ENCODE measurements around the gene PAX7.

The PAX7 gene

DNA sequence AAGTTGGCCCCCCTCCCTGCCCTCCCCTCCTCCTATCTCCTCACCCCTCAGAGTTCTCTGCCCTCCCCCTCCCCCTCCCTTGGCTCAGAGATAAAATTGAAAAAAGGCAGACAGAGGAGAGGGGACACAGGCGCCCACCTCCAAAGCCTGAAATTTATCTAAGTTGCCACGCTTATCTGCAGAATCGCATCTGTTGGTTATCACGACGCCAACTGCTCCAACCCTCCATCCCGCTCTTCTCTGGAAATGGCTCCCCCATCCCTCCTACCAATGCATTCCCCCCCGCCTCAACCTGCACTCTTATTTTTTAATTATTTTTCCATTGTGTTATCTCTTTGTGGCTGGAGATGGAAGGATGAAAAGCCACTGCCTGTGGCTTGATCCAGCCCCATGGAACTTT is 138.5 kb downstream of the PAX7 start:
- DNase-seq: no peak

DNA sequence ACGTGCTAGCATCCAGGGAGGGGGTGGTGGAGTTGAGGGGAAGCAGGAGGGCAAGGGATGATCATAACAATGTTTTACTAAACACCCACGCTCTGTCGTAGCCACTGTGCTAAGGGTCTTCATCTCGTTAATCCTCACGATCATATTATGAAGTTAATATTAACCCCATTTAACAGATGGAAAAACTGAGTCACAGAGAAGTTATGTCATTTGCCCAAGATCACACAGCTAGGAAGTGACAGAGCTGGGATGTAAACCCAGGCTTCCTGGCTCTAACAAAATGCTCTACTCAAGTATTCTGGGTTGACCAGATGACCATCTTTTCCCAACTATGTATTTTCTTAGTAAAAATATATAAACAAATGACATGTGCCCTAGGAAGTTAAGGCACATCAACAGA is 140.2 kb downstream of the PAX7 start:
- no peak for DNase-seq

DNA sequence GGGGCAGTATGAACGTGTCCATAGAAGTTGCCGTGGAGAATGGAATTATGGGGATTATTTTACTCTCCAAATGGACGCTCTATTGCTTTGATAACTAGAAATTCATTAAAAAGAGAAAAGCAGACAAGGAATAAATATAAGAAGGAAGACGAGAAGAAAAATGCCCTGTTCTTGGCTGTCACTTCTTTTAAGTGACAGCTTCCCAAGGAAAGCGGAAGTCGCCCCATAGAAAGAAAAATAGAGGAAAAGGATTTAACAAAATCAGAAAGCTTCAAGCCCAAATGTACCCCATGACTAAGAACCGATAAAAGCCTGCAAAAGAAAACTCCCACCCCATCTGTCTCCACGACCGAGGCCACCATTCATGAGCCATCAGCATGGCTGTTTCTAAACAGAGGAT is 143.1 kb downstream of the PAX7 start:
- no peak for DNase-seq

DNA sequence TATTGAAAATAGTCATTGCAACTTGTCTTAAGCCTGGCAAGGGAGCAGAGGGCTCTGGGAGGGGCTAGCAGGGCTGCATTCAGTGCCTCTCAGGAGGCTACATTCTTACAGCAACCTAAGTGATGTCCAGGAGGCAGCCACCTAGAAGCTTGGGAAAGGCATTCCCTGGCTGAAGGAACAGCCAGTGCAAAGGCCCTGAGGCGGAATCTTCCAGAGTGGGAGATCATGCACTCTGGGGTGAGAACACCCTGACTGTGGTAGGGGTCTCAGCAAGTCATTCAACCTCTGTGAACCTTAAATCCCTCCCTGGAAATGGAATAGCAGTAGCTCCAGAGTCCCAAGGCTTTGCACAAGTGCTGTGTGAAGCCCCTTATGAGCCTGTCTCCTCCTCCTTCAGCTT is 144.7 kb downstream of the PAX7 start:
- no peak for DNase-seq

DNA sequence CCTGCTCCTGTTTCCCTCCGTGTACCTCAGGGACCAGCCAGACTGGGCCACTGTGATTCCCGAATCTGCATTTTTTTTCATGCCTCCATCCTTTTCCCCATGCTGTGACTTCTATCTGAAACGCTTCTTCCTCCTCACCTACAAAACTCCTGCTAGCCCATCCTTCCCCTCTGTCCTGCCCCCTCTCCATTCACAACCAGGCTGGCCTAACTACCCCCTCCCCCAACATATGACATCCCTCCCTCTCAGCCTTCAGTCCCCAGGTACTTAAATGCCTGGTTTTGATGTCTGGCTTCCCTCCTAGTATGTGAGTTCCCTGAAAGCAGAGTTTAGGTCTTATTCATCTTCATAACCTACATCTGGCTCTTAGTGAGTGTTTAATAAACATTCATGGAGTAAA is 146.1 kb downstream of the PAX7 start:
- no peak for DNase-seq

DNA sequence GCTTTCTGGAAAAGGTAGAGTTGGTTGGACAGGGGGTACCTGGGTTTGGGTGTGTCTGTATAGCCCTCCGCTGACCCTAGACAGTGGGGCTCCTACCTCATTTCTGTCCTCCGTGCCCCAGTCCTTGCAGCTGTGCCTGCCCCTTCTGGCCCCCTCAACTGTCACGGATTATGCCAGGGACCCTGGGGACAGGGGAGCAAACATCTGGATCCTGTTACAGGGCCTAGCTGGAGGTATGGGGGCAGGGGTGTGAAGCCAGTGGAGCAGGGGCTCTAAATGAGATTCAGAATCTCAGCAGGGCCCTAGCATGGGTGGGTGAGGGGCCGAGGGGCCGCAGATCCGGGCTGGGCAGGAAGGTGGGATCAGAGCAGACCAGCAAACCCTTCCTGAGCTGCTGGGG is 147.8 kb downstream of the PAX7 start:
- DNase-seq: no peak

DNA sequence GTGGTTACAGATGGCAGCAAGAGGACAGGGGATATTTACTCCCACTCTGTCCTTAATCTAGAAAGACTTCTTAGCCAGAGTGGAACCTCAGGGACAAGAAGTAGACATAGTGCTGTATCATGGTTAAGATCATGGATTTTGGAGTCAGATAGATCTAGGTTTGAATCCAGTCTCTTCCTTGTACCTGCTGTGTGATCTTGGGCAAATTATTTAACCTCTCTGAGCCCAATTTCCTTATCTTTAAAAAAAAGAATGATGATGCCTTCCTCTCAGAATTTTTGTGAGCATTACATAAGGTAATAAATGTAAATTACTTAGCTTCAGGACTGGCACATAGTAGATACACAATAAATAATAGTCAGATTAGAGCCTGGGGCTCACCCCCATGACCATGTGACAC is 150.4 kb downstream of the PAX7 start:
- no peak for DNase-seq

DNA sequence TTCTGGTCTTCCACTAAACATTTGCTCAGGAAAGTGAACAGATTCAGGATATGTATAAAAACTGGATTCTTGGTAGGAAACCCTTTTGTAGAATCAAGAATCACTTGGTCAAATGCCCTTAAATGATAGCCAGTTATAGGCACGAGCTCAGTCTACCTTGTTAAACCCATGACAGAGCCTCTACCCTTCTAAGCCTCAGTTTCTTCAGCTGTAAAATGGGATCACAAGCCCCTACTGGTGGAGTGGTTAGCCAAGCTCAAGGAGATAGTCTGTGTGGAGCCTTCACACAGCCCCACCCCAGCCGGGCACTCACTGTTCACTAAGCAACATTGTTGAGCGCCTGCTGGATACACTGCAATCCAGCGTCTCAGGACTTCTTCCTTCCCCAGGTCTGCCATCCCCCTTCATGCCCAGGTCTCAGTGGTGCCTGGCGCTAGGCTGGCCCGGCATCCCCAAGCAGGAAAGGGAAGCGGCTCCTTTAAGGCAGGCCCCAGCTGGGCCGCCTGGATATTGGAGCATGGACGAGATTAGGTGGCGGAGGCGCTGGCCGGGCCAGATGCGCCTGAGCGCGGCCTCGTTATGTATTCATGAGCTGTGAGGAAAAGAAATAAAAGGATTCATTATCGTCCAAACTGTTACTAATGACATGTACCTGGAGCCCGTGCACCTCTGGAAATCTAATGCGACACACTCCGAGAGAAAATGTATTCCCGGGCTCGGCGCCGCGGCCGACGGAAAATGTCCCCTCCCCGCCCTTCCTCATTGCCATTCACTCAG is 153.2 kb downstream of the PAX7 start:
- no peak for DNase-seq

DNA sequence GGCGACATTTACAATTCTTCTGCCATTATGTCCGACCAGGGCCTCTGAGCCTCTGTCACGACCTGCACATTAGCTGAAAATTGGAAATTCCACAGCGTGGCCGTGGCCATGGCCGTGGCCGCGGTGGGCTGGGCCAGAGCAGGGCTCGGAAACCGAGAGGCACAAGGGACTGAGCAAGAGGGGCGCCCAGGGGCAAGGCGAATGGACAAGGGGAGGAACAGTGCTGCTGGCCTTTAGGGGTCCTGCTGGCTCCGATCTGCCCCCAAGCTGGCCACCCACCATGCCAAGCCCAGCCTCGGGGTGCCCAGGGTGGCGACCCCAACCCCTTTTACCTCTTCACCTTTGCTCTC is 153.8 kb downstream of the PAX7 start:
- no peak for DNase-seq

DNA sequence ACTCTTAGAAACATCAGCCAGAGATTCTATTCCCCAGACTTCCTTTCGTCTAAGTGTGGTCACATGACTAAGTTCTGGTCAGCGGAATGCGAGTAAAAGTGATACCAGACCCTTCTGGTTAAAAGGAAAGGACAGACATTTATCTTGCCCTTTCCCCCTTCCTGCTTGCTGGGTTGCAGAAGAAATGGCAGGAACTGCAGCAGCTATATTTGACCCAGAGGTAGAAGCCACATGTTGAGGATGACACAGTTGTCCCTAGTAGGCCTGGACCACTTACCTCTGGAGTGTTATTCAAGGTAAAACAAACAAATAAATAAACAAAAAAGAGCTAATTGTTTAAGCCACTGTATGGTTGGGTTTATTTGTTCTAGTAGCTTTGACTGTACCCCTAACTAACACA is 155.5 kb downstream of the PAX7 start:
- DNase-seq: no peak

DNA sequence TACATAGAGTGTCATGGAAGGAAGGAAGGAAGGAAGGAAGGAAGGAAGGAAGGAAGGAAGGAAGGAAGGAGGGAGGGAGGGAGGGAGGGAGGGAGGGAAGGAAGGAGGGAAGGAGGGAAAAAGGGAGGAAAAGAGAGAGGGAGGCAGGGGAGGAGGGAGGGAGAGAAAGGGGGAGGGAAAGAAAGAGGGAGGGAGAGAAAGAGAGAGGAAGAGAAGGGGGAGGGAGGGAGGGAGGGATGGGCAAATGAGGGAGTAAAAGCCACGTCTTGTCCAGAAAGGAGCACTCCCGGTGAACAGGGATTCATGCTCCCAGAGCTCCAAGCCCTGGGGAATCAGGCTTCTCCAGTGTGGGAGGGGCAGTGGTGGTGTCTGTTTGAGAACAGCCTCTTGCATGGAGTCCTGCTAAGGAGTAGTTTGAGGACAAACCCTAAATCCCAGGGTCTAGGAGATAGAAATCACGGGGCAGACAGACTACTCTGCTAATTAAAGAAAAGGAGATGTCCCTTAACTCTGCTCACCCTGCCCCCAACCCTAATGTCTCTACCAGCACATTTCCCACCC is 157.3 kb downstream of the PAX7 start:
- DNase-seq: no peak

DNA sequence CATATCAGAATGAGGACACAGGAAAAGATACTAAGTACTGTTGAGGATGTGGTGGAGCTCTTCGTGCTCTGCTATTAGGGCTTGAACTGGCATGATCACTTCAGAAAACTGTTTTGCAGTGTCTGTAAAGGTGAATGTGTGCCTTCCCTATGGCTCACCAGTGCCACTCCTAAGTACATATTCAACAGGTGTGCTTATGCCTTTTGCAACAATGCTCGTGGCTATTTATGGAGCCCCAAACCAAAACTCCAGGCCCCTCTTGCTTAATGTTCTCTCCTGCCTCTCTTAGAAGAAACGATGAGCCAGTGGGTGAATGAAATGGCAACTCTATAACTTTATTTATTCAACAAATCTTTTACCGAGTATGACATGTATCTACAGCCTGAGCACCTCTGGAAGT is 158.6 kb downstream of the PAX7 start:
- DNase-seq: no peak

DNA sequence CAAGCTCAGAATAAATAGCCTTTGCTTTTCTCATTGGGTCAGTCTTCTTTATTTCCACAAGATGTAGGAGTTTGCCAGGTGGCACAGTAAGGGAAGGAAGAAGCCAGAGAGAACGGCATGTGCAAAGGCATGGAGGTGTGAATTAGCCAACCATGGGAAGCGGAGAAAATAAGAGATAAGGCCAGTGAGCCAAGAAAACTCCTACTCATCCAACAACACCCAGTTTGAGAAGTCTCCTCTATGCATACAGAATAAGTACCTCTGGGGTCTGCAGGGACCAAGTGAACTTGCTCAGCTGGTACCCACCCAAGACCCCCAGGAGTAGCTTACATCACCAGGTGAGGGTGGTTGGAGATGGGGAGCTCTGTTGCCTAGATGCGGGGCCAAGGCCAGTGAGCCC is 162.1 kb downstream of the PAX7 start:
- no peak for DNase-seq

DNA sequence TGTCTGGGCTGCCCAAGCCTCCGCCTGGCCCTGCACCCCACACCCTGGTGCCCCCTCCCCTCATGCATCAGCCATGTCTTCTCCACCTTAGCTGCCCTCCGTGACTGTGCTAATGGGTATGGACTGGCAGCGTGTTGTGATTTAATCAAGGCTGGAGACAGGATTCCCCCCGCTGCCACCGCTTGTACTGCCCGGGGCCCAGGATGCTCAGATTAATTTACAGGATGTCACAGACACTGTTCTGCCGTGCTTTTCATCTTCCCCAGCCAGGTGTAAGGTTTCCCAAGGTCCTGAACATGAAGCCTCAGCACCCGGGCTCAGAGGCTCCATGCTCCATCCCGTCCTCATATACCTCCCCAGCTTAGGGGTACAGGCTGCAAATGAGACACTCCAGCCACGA is 162.5 kb downstream of the PAX7 start:
- no peak for DNase-seq

DNA sequence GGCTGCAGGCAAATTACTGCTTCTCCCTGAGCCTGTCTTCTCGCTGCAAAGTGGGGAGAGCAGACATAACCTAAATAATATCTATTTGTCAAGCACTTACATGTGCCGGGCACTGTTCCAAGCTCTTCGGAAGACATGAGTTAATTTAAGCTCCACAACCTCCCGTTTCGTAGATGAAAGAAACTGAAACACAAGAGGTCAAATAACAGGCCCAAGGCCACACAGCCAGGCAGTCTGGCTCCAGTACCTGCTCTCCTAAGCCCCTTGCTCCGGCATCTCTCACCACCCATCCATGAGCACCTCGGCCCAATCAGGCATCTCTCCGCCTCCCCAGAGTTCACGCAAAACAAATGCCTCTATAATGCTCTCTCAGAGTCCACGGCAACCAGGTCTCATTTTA is 163.4 kb downstream of the PAX7 start:
- DNase-seq: no peak

DNA sequence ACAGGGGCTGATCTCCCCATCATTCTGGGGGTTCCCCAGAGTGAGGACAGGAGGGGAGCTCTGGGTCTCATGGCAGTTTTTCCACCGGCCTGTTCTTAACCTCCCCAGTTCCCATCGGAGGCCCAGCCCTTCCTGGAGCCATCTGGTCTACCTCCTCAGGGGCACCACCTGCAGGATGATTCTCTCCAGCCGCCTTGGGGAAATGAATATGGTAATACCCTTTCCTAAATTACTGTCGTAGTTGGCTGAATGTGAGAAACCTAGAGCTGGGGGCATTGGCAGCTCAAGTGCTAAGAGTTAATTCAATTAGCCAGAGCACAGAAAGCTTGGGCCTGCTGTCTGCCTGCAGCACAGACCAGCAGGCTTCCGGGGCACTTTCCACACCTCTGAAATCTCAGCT is 163.9 kb downstream of the PAX7 start:
- no peak for DNase-seq

DNA sequence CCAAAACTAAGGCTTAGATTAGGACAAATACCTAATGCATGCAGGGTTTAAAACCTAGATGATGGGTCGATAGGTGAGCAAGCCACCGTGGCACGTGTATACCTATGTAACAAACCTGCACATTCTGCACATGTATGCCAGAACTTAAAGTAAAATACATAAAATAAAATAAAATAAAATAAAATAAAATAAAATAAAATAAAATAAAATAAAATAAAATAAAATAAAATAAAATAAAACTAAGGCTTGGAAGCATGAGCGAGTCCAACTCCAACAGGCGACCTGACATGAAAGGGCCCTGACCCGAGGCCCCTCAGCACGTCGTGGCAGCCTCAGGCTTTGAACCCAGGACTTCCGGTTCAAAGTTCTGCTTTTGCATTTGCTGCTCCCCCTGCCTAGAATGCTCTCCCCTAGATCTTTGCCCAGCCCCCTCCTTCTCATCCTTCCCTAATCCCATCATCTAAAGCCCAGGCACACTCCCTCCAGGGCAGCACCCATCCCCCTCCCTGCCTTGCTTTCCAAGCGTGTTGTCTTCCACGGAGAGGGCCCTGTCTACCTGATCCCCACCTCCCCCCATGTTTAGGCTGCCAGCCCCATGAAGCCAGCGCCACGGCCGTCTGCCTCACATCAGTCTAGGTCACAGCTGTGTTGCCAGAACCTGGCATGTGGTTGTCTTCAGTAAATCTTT is 164.5 kb downstream of the PAX7 start:
- no peak for DNase-seq

DNA sequence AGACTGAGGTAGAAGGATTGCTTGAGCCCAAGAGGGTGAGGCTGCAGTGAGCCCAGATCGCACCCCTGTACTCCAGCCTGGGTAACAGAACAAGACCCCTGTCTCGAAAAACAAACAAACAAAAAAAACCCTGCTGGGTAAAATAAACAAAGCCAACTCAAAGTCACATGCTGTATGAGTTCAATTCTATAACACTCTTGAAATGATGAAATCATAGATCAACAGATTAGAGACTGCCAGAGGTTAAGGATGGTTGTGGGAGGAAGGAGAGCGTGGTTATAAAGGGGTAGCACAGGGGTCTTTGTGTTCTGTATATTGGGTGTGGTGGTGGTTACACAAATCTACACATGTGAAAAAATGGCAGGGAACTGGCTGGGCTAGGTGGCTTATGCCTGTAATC is 166.3 kb downstream of the PAX7 start:
- DNase-seq: no peak

Measured in GDM1 (cell line).